CD4-positive, alpha-beta T cell (primary cell): ENCODE data around the gene ITGA11. TPM values are rescaled to one million over a fixed set of nuclear protein-coding genes. Genes with fewer than 3 reads are reported as not detected.
A peak's percentile ranks its signal among the peaks of the same experiment; 100 is the strongest.

Source experiments
- ATAC-seq: fragments of 200-7000 bp; cut with Tn5 transposase; one replicate; pipeline ENCODE4 v1.10.0; 2022; ENCODE audit warnings: mild to moderate bottlenecking; ENCODE audit not compliant: poor library complexity
- CTCF ChIA-PET: fragments of 350-600 bp; sonication (Branson Sonifier 250); formaldehyde crosslinking; loops from one replicate; lab custom pipeline; 2021; ENCODE audit warnings: antibody characterized with exemption, inconsistent platforms; lab: Charles Lee
- POLR2A ChIA-PET: fragments of 350-600 bp; sonication (Branson Sonifier 250); formaldehyde crosslinking; loops from one replicate; lab custom pipeline; 2021; ENCODE audit warnings: antibody characterized with exemption, inconsistent platforms; lab: Charles Lee
- DNase-seq, 14 experiments: peaks; one replicate each; pipeline ENCODE4 v3.0.0-alpha.2; 2013 to 2020; ENCODE audit warnings: mixed read lengths in 2 of 14
- H3K27ac ChIP-seq, 2 donors: one replicate each; pipeline versions ENCODE4 v1.5.1 to v1.7.0; 2013; ENCODE audit warnings: low read length in 2 of 2, low read depth in 1 of 2, mild to moderate bottlenecking in 1 of 2
- H3K27me3 ChIP-seq, 2 experiments: 1 replicate in 1 of 2; 2 replicates in 1 of 2; pipeline versions ENCODE4 v1.6.1 to v1.7.0; 2013; ENCODE audit warnings: low read length in 2 of 2, control low read depth in 1 of 2, mild to moderate bottlenecking in 1 of 2, moderate library complexity in 1 of 2; ENCODE audit not compliant: insufficient read depth in 2 of 2, control insufficient read depth in 1 of 2
- H3K36me3 ChIP-seq: one replicate; pipeline ENCODE4 v1.6.1; 2013; ENCODE audit warnings: low read length, control low read depth; ENCODE audit not compliant: insufficient read depth
- H3K4me1 ChIP-seq: one replicate; pipeline ENCODE4 v1.6.1; 2013; ENCODE audit warnings: low read length, control low read depth; ENCODE audit not compliant: insufficient read depth
- H3K4me3 ChIP-seq: one replicate; pipeline ENCODE4 v1.5.1; 2013; ENCODE audit warnings: mild to moderate bottlenecking, low read length, moderate library complexity
- H3K9me3 ChIP-seq, 2 experiments: 1 replicate in 1 of 2; 2 replicates in 1 of 2; pipeline versions ENCODE4 v1.6.1 to v1.7.0; 2013; ENCODE audit warnings: low read length in 2 of 2, mild to moderate bottlenecking in 2 of 2, control low read depth in 1 of 2, moderate library complexity in 1 of 2; ENCODE audit not compliant: control insufficient read depth in 1 of 2, insufficient read depth in 1 of 2
- H3K27ac Mint-ChIP-seq: one replicate; pipeline ENCODE4 v1.8.0; 2020; ENCODE audit warnings: mixed read lengths
- H3K27me3 Mint-ChIP-seq: one replicate; pipeline ENCODE4 v1.8.0; 2021; ENCODE audit warnings: mixed read lengths
- H3K36me3 Mint-ChIP-seq: one replicate; pipeline ENCODE4 v1.8.0; 2021; ENCODE audit warnings: low read depth, mixed read lengths
- H3K4me1 Mint-ChIP-seq: one replicate; pipeline ENCODE4 v1.8.0; 2021; ENCODE audit warnings: low read depth, mixed read lengths
- H3K4me3 Mint-ChIP-seq: one replicate; pipeline ENCODE4 v1.8.0; 2020; ENCODE audit warnings: mild to moderate bottlenecking, mixed read lengths
- H3K9me3 Mint-ChIP-seq: one replicate; pipeline ENCODE4 v1.8.0; 2020; ENCODE audit warnings: mixed read lengths
- intact Hi-C, 2 experiments: fragments of 100-400 bp; cut with DNase I in 1 of 2; cut with micrococcal nuclease in 1 of 2; formaldehyde crosslinking; loops; one replicate each; pipeline versions ENCODE4 v1.15.1 to v1.9.0; 2023 to 2025; cut with DNase I, micrococcal nuclease
- total RNA-seq, 174 experiments: library from RNA in 2 of 174; stranded (reverse) in 2 of 174; gene quantifications; one replicate each; pipeline ENCODE4 v1.2.3 and lab custom pipeline; 2021 to 2026
- TF ChIP-seq, protein P1 (sequence below): fragments of 200-600 bp; IDR thresholded peaks from one replicate; pipeline ENCODE4 v1.8.0; 2022; ENCODE audit warnings: antibody characterized with exemption, mild to moderate bottlenecking

ITGA11 gene
- total RNA-seq, 2 experiments from 2014 or later, result 0.08 to 0.20 TPM

- Mint-ChIP-seq H3K4me1 (peaks cover 53% of the 10 kb centered on the region), H3K4me3 (peak overlapping the region; percentile 5)
Measured at GRCh38 chr15:68328443-68328842, 103.5 kb downstream of the ITGA11 start.

GRCh38 chr15:68326711-68327354 lies 105.1 kb downstream of the ITGA11 start:
- CTCF ChIA-PET, result no interaction called here

More at GRCh38 chr15:68328443-68328842, 103.5 kb downstream of the ITGA11 start:
- ATAC-seq (peak; percentile 92), DNase-seq (peak in 7 of 14 experiments; percentile 6 to 19 (median 16))
- no peaks in the 10 kb centered on the region for H3K36me3 Mint-ChIP-seq
- Histone ChIP-seq H3K4me1 (peaks cover 15% of the 10 kb centered on the region), H3K27ac (no peak overlapping the region), H3K9me3 (no peaks in the 10 kb centered on the region), H3K27me3 (no peaks in the 10 kb centered on the region), H3K36me3 (no peaks in the 10 kb centered on the region), H3K4me3 (no peak overlapping the region)
- POLR2A ChIA-PET, result interaction anchor here (0.5 to 1.9 kb wide), 11 partner anchors 9 to 274 kb away, joined by 3 to 21 read pairs (median 5); partner anchors contain the start of genes FEM1B and PIAS1
- TF ChIP-seq, protein P1, sequence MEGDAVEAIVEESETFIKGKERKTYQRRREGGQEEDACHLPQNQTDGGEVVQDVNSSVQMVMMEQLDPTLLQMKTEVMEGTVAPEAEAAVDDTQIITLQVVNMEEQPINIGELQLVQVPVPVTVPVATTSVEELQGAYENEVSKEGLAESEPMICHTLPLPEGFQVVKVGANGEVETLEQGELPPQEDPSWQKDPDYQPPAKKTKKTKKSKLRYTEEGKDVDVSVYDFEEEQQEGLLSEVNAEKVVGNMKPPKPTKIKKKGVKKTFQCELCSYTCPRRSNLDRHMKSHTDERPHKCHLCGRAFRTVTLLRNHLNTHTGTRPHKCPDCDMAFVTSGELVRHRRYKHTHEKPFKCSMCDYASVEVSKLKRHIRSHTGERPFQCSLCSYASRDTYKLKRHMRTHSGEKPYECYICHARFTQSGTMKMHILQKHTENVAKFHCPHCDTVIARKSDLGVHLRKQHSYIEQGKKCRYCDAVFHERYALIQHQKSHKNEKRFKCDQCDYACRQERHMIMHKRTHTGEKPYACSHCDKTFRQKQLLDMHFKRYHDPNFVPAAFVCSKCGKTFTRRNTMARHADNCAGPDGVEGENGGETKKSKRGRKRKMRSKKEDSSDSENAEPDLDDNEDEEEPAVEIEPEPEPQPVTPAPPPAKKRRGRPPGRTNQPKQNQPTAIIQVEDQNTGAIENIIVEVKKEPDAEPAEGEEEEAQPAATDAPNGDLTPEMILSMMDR, result peak; percentile 34
- CTCF ChIA-PET, result no interaction called here
- peaks cover 5% of the 10 kb centered on the region for H3K27me3 Mint-ChIP-seq
- peak overlapping the region; percentile 82 for H3K27ac Mint-ChIP-seq
- intact Hi-C loops, result loop anchor here (1.0 to 5.0 kb wide), 2 partner anchors 22 to 54 kb away; no protein-coding TSS in a partner anchor
- no peaks in the 10 kb centered on the region for H3K9me3 Mint-ChIP-seq

GRCh38 chr15:68325726-68326125 lies 106.2 kb downstream of the ITGA11 start:
- no peaks in the 10 kb centered on the region for H3K27me3 ChIP-seq
- H3K36me3 Mint-ChIP-seq, result no peaks in the 10 kb centered on the region
- CTCF ChIA-PET, result no interaction called here
- H3K4me1 Mint-ChIP-seq, result peaks cover 62% of the 10 kb centered on the region
- DNase-seq (no peak), ATAC-seq (no peak)
- no peaks in the 10 kb centered on the region for H3K9me3 Mint-ChIP-seq
- no peak overlapping the region for H3K4me3 Mint-ChIP-seq
- TF ChIP-seq, protein P1, result no peak
- H3K27ac Mint-ChIP-seq, result peak overlapping the region; percentile 82
- H3K4me3 ChIP-seq, result no peak overlapping the region
- POLR2A ChIA-PET, result interaction anchor here (1.7 kb wide), 1 partner anchor 48 kb away, joined by 9 read pairs; the partner anchor contains the start of gene FEM1B
- no peaks in the 10 kb centered on the region for H3K9me3 ChIP-seq
- H3K27ac ChIP-seq, result no peak overlapping the region
- H3K36me3 ChIP-seq, result no peaks in the 10 kb centered on the region
- H3K27me3 Mint-ChIP-seq, result no peaks in the 10 kb centered on the region
- H3K4me1 ChIP-seq, result peaks cover 15% of the 10 kb centered on the region
- intact Hi-C loops, result loop anchor here in 1 of 2 experiments (5.0 kb wide), 1 partner anchor 57 kb away; no protein-coding TSS in a partner anchor

More at GRCh38 chr15:68326711-68327354, 105.1 kb downstream of the ITGA11 start:
- DNase-seq (peak in 1 of 14 experiments; percentile 17), ATAC-seq (no peak)
- Histone ChIP-seq H3K36me3 (no peaks in the 10 kb centered on the region), H3K9me3 (no peaks in the 10 kb centered on the region), H3K4me3 (no peak overlapping the region), H3K27ac (no peak overlapping the region), H3K27me3 (no peaks in the 10 kb centered on the region), H3K4me1 (peaks cover 15% of the 10 kb centered on the region)
- POLR2A ChIA-PET, result interaction anchor here (1.7 kb wide), 1 partner anchor 49 kb away, joined by 9 read pairs; the partner anchor contains the start of gene FEM1B
- H3K27me3 Mint-ChIP-seq, result no peaks in the 10 kb centered on the region
- TF ChIP-seq, protein P1, result no peak
- H3K4me3 Mint-ChIP-seq, result peak overlapping the region; percentile 70
- intact Hi-C loops, result loop anchor here in 1 of 2 experiments (5.0 kb wide), 1 partner anchor 55 kb away; no protein-coding TSS in a partner anchor
- no peaks in the 10 kb centered on the region for H3K9me3 Mint-ChIP-seq
- no peaks in the 10 kb centered on the region for H3K36me3 Mint-ChIP-seq
- H3K27ac Mint-ChIP-seq, result peak overlapping the region; percentile 82
- peaks cover 58% of the 10 kb centered on the region for H3K4me1 Mint-ChIP-seq
